HG02623 (cell line): ENCODE measurements around the gene KIAA0040.

ENCODE experiments used
- ATAC-seq: cut with Tn5 transposase; IDR thresholded peaks from one replicate; pipeline ENCODE4 v1.9.1; 2021; ENCODE audit warnings: moderate library complexity; ENCODE audit not compliant: unreplicated experiment

The KIAA0040 gene

DNA sequence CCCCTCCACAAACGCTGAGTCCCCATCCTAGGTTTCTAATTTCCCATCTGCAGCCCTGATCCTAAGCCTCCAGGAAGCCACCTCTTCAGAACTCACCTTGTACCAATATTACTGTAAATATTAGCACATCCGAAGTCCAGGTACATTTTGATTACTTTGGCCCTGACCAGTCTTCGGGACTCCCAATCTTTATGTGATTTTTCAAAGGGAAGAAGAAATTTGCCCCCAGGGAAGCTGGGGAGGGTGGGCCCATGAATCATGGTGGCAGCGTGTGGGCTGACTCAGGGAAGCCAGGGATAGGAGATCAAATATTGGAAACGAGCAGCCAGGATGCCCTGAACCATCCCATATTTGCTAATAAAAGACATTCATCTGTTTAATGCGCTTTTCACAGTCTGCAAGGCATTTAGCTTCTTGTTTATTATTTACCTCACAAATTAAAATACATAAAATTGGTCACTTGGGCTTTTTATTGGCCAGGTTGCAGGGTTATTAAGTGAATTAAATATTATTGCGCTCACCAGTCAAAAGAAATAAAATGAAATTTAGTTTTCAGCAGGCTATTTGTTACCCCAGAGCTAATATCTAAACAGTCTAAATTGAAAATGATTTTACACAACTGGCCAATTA, 46.6 kb downstream of the KIAA0040 start:
- no peak for ATAC-seq

DNA sequence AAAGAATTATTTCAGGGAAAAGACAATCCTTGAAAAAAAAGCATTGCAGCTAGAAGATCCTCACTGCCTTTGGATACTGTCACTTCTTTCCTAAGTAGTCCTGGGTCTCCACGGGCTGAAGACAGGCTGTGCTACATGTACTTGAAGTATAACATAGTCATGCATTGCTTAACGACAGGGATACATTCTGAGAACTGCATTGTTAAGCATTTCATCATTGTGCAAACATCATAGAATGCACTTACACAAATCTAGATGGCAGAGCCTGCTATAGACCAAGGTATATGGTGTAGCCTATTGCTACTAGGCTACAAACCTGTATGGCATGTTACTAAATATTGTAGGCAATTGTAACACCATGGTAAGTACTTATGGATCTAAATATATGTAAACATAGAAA, 54.0 kb downstream of the KIAA0040 start:
- no peak for ATAC-seq

GRCh38 chr1:175137369-175137768, 55.2 kb downstream of the KIAA0040 start:
- ATAC-seq = no peak

GRCh38 chr1:175136246-175136645, 56.3 kb downstream of the KIAA0040 start:
- ATAC-seq = no peak

GRCh38 chr1:175134500-175134899, 58.1 kb downstream of the KIAA0040 start:
- ATAC-seq = no peak

- ATAC-seq = no peak
Observed at GRCh38 chr1:175133673-175134435, 58.7 kb downstream of the KIAA0040 start.

GRCh38 chr1:175132436-175132835, 60.1 kb downstream of the KIAA0040 start:
- no peak for ATAC-seq

DNA sequence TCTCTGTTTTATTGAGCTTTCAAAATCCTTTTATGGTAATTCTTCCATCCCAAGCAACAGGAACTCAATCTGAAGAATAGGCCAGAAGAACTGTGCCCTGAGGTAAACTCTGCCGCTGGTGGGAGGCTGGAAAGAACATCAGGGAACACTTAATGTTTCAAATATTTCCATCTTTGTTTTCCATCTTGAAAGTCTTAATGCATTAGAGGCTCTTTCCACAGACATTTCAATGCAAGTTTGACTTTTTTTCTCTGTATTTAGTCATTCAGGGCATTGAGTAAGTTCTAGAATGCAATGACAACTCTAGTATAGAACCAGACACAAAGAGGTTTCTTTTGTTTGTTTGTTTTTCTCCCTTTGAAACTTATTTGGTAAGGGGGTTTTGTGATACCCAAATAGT, 61.5 kb downstream of the KIAA0040 start:
- no peak for ATAC-seq

DNA sequence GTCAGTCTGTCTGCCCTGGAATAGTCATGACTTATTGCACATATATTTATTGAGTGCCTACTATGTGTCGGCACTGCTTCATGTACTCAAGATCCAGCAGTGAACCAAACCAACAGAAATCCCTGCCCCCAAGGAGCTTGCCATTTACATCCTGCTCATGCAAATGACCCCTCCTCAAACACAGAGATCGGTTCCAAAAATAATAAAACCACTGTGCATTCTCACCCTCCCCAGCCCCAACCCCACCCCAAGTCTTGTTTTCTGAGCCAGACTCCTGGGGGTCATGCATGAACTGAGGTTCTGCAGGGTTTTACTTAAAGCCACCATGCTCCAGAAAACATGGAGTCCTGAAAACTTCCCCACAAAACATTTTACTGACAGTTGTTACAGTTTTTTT, 61.9 kb downstream of the KIAA0040 start:
- no peak for ATAC-seq

DNA sequence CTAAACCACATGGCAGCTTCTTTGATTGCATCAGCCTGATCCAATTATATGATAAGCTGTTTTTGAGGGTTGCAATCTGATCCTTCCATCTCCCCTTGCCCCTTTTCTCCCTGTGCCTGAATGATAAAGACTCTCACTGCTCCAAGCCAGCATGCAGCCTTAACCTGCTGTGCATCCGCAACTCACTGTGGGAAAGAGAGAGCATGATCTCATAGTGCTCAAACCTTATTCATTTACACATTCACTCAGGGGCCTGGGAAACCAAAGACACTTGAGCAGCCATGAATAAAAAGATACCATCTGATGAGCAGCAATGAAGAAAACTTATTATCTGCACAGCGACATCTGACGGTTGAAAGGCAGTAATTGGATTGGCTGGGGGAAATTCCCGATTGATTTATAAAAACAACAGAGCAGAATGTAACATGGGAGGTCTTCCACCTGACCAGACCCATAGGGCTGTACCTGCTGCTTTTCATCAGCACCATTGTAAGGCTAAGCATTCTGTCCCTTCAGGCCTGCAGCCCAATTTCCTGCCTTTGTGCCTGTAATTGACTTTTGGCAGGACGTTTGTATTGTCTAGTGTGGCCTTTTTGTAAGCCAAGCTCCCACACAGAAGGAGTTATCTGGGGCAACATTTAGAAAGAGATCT, 62.5 kb downstream of the KIAA0040 start:
- ATAC-seq = no peak

- ATAC-seq = no peak
Observed at GRCh38 chr1:175129644-175129996, 63.0 kb downstream of the KIAA0040 start.

GRCh38 chr1:175129182-175129581, 63.4 kb downstream of the KIAA0040 start:
- no peak for ATAC-seq

DNA sequence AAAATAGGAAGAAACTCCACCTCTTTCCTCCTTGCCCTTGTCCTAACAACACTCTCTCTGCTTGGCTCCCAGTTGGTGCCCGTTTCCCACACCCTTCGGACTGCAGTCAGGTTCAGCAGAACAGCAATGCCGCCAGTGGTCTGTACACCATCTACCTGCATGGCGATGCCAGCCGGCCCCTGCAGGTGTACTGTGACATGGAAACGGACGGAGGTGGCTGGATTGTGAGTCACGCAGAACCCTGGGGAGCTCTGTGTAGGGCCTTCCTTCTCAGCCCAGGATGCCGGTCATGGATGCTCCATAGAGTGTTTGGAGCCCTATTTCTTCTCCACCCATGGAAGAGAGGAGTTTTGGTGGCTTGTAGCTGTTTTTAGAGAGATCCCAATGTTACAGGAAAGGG, 64.1 kb downstream of the KIAA0040 start:
- no peak for ATAC-seq

GRCh38 chr1:175127565-175127964, 65.0 kb downstream of the KIAA0040 start:
- ATAC-seq = no peak

DNA sequence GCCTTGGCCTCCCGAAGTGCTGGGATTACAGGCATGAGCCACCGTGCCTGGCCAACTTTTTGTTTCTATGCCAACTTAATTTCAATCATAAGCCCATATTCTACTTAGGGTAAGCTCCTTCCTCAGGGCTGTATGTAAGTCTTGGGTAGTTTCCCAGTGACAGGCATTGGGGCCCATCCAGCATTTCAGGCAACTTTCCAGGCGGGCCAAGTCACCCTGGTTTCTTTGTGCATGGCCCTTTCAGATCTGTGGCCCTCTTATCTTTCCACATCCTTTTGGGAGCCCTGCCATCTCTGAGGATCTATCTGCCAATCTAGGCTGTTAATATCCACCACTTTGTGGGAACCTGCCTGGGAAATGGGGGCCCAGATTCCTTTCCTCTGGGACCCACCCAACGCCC, 66.2 kb downstream of the KIAA0040 start:
- ATAC-seq = no peak

DNA sequence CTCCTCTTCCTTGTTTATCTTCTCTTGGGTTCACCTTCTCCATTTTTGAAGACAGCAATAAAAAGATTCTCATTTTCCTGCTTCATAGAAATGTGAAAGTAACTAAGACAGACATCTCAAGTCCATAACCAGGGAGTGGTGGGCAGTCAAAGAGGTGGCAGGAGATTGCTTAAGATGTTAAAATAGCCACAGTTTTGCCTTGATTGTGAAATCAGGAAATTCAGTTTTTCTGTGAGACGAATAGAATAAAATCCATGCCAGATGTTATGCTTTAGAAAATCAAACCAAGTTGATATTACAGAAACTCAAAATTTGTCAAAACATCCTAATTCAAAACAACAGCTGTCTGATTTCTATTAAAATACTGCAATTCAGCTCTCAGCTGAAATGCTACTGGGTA, 67.7 kb downstream of the KIAA0040 start:
- ATAC-seq = no peak

DNA sequence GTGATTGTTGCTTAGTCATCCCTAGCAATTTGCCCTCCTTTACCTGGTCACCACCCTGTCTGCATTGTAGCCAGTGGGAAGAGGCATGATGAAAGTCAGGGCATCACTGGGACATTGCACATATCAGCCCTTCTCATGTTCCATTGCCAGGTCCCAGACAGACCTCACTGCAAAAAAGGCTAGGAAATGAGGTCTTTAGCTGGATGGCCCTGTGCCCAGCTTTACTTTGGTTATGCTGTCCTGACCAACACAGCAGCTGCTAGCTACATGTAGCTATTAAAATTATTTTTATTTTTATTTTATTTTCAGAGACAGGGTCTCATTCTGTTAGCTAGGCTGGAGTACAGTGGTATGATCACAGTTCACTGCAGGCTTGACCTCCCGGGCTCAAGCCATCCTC, 72.1 kb downstream of the KIAA0040 start:
- ATAC-seq = no peak

DNA sequence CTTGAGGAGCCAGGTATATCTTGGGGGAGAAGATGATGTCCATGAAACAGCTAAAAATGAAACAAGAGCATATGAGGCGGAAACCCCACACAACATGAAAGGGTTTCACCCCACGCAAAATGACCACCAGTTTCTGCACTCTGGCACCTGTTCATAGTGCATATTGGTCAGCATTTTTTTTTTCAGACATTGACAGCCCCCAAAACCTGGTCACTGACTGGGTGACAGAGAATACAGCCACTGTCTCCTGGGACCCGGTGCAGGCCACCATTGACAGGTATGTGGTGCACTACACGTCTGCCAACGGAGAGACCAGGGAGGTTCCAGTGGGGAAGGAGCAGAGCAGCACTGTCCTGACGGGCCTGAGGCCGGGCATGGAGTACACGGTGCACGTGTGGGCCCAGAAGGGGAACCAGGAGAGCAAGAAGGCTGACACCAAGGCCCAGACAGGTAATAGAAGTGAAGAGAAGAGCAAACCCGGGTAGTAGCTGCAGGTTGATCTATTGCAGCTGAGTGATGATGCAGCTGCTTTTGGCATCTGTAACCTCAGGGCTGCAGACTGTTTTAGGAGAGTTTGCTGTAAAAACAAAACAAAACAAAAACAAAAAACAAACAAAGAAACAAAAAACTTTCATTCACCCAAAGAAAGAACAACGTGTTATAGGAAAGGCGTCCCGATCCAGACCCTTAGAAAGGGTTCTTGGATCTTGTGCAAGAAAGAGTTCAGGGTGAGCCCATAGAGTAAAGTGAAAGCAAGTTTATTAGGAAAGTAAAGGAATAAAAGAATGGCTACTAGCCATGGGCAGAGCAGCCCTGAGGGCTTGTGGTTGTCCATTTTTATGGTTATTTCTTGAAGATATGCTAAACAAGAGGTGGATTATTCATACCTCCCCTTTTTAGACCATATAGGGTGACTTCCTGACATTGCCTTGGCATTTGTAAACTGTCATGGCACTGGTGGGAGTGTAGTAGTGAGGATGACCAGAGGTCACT, 73.9 kb downstream of the KIAA0040 start:
- ATAC-seq = no peak

DNA sequence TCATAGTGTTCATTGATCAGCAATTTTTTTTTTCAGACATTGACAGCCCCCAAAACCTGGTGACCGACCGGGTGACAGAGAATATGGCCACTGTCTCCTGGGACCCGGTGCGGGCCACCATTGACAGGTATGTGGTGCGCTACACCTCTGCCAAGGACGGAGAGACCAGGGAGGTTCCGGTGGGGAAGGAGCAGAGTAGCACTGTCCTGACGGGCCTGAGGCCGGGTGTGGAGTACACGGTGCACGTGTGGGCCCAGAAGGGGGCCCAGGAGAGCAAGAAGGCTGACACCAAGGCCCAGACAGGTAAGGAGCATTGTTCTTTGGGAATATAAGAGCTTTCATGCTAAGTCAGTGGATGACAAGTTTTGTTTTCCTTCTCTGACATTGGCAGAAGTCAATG, 75.7 kb downstream of the KIAA0040 start:
- ATAC-seq = no peak

- ATAC-seq = no peak
Observed at GRCh38 chr1:175116210-175116798, 76.3 kb downstream of the KIAA0040 start.

- no peak for ATAC-seq
Observed at GRCh38 chr1:175114996-175115395, 77.6 kb downstream of the KIAA0040 start.
